ENCODE results near the gene NCOR1.

DNA sequence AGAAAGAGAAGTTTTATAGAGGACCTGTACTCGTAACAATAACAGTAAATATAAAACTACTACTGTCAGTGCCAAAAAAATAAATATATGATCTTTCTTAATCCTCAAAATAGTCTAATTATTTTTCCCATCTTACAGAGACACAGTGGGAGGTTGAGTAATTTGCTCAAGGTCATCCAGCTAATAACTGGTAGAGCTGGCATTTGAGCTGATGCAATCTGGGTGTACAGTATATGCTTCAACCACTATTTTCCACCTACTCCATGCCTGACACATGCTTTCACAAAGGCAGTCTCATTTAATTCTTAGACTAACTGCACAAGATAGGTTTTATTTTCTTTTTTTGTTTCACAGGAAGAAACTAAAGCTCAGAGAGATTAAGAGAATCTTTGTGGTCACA lies 35.3 kb upstream of the NCOR1 start:
- TF ChIP-seq, protein P1, sequence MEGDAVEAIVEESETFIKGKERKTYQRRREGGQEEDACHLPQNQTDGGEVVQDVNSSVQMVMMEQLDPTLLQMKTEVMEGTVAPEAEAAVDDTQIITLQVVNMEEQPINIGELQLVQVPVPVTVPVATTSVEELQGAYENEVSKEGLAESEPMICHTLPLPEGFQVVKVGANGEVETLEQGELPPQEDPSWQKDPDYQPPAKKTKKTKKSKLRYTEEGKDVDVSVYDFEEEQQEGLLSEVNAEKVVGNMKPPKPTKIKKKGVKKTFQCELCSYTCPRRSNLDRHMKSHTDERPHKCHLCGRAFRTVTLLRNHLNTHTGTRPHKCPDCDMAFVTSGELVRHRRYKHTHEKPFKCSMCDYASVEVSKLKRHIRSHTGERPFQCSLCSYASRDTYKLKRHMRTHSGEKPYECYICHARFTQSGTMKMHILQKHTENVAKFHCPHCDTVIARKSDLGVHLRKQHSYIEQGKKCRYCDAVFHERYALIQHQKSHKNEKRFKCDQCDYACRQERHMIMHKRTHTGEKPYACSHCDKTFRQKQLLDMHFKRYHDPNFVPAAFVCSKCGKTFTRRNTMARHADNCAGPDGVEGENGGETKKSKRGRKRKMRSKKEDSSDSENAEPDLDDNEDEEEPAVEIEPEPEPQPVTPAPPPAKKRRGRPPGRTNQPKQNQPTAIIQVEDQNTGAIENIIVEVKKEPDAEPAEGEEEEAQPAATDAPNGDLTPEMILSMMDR (IDR thresholded peaks at IDR 0.05; ENCODE audit: insufficient read depth, low read length, poor library complexity, severe bottlenecking): no peak
- no peak for TF ChIP-seq EZH2phosphoT487 (conservative IDR thresholded peaks at IDR 0.05; ENCODE audit: low read length)
